DOHH2 (cell line): ENCODE data around the gene FRYL.

Experiments
- H3F3A ChIP-seq: fragments of 200-600 bp; sonication (generic), shearing (Covaris generic); 2 replicates; pipeline ENCODE4 v1.6.0; 2016; ENCODE audit warnings: antibody characterized with exemption, mild to moderate bottlenecking; ENCODE audit not compliant: control insufficient read depth, insufficient read depth
- H3K27ac ChIP-seq: fragments of 200-600 bp; sonication (generic); 2 replicates; pipeline ENCODE4 v1.5.1; 2014; ENCODE audit warnings: low read depth, mild to moderate bottlenecking, low read length, moderate library complexity
- H3K27me3 ChIP-seq: fragments of 200-600 bp; sonication (generic); 2 replicates; pipeline ENCODE4 v1.6.1; 2014; ENCODE audit warnings: mild to moderate bottlenecking, low read length, mixed read lengths; ENCODE audit not compliant: control insufficient read depth
- H3K36me3 ChIP-seq: fragments of 200-600 bp; sonication (generic); 2 replicates; pipeline ENCODE4 v1.6.1; 2014; ENCODE audit warnings: mild to moderate bottlenecking, low read length, moderate library complexity, mixed read lengths; ENCODE audit not compliant: control insufficient read depth
- H3K4me1 ChIP-seq: fragments of 200-600 bp; sonication (generic); 2 replicates; pipeline ENCODE4 v1.6.1; 2014; ENCODE audit warnings: mild to moderate bottlenecking, low read length, mixed read lengths; ENCODE audit not compliant: control insufficient read depth
- H3K4me2 ChIP-seq: fragments of 200-600 bp; sonication (generic); 2 replicates; pipeline ENCODE4 v1.6.0; 2014; ENCODE audit warnings: mild to moderate bottlenecking, low read length, moderate library complexity
- H3K4me3 ChIP-seq: fragments of 200-600 bp; sonication (generic); 2 replicates; pipeline ENCODE4 v1.5.1; 2014; ENCODE audit warnings: mild to moderate bottlenecking, low read length, mixed read lengths
- H3K79me2 ChIP-seq: fragments of 200-600 bp; sonication (generic); 2 replicates; pipeline ENCODE4 v1.6.1; 2014; ENCODE audit warnings: mild to moderate bottlenecking, low read length, mixed read lengths; ENCODE audit not compliant: control insufficient read depth
- H3K9me2 ChIP-seq: fragments of 200-600 bp; sonication (generic); replicated peaks from 2 replicates; pipeline ENCODE4 v1.6.1; 2014; ENCODE audit warnings: mild to moderate bottlenecking, low read length, mixed read lengths; ENCODE audit not compliant: control insufficient read depth
- H3K9me3 ChIP-seq: fragments of 200-600 bp; sonication (generic); 2 replicates; pipeline ENCODE4 v1.6.1; 2014; ENCODE audit warnings: antibody characterized with exemption, low read length, mixed read lengths; ENCODE audit not compliant: control insufficient read depth, insufficient read depth
- H4K20me1 ChIP-seq: fragments of 200-600 bp; sonication (generic); 2 replicates; pipeline ENCODE4 v1.6.0; 2014; ENCODE audit warnings: low read depth, mild to moderate bottlenecking, antibody characterized with exemption, low read length, moderate library complexity; ENCODE audit not compliant: control insufficient read depth, insufficient read depth
- CTCF ChIP-seq: fragments of 200-600 bp; sonication (generic); IDR thresholded peaks from one replicate; pipeline ENCODE4 v1.5.1; 2014; ENCODE audit warnings: antibody characterized with exemption, mild to moderate bottlenecking, low read depth, low read length; ENCODE audit not compliant: poor library complexity, severe bottlenecking
- EZH2phosphoT487 ChIP-seq: fragments of 200-600 bp; sonication (generic); IDR thresholded peaks from 2 replicates; pipeline ENCODE4 v1.6.1; 2017; ENCODE audit warnings: borderline replicate concordance, mild to moderate bottlenecking, antibody characterized with exemption, low read length, moderate library complexity, mixed read lengths

Gene FRYL

GRCh38 chr4:48642421-48643374 is 137.4 kb downstream of the FRYL start:
- Histone ChIP-seq H4K20me1 (no peaks in the 10 kb centered on the region; the same call in 1 of the 2 replicates), H3K4me2 (no peak overlapping the region), H3K27ac (no peak overlapping the region)

GRCh38 chr4:48641401-48641800 is 138.7 kb downstream of the FRYL start:
- H3K79me2 ChIP-seq, result peaks cover 49% of the 10 kb centered on the region
- H3K9me2 ChIP-seq, result no peaks in the 10 kb centered on the region
- no peak overlapping the region for H3K4me3 ChIP-seq
- H3K27ac ChIP-seq, result no peak overlapping the region
- H3K4me1 ChIP-seq, result peaks cover under 1% of the 10 kb centered on the region
- TF ChIP-seq CTCF (no peak), EZH2phosphoT487 (no peak)
- H3K4me2 ChIP-seq, result no peak overlapping the region
- no peaks in the 10 kb centered on the region for H4K20me1 ChIP-seq
- no peaks in the 10 kb centered on the region for H3K27me3 ChIP-seq
- no peaks in the 10 kb centered on the region for H3F3A ChIP-seq
- no peaks in the 10 kb centered on the region for H3K36me3 ChIP-seq
- no peaks in the 10 kb centered on the region for H3K9me3 ChIP-seq

More at GRCh38 chr4:48642421-48643374, 137.4 kb downstream of the FRYL start:
- Histone ChIP-seq H3K4me3 (no peak overlapping the region), H3K9me2 (no peaks in the 10 kb centered on the region), H3K36me3 (no peaks in the 10 kb centered on the region), H3K4me1 (no peaks in the 10 kb centered on the region), H3K79me2 (peaks cover 51% of the 10 kb centered on the region), H3K27me3 (no peaks in the 10 kb centered on the region), H3K9me3 (no peaks in the 10 kb centered on the region), H3F3A (no peaks in the 10 kb centered on the region)
- TF ChIP-seq CTCF (no peak), EZH2phosphoT487 (no peak)

GRCh38 chr4:48640699-48641098 is 139.4 kb downstream of the FRYL start:
- no peaks in the 10 kb centered on the region for H3K27me3 ChIP-seq
- no peak for TF ChIP-seq EZH2phosphoT487
- no peak for TF ChIP-seq CTCF
- H4K20me1 ChIP-seq, result no peaks in the 10 kb centered on the region
- no peak overlapping the region for H3K4me2 ChIP-seq
- no peak overlapping the region for H3K27ac ChIP-seq
- peaks cover 8% of the 10 kb centered on the region for H3K4me1 ChIP-seq
- peaks cover 48% of the 10 kb centered on the region for H3K79me2 ChIP-seq
- no peaks in the 10 kb centered on the region for H3K9me2 ChIP-seq
- H3F3A ChIP-seq, result no peaks in the 10 kb centered on the region
- H3K36me3 ChIP-seq, result no peaks in the 10 kb centered on the region
- H3K9me3 ChIP-seq, result no peaks in the 10 kb centered on the region
- no peak overlapping the region for H3K4me3 ChIP-seq
